A673 (cell line): Measurements from ENCODE around the gene NDUFV2. TPM values are rescaled to one million over a fixed set of nuclear protein-coding genes. Genes with fewer than 3 reads are reported as not detected.
A peak's percentile ranks its signal among the peaks of the same experiment; 100 is the strongest.

Experiments used
- BruUV-seq: library from RNA; stranded (reverse); fragments of 400-500 nt; replicated peaks from 2 replicates; lab custom pipeline; 2021; lab: Mats Ljungman, UMichigan
- CTCF ChIA-PET: fragments of 300-600 bp; sonication (Branson Sonifier 250); formaldehyde crosslinking; loops from one replicate; lab custom pipeline; 2022; ENCODE audit warnings: antibody characterized with exemption; lab: Charles Lee
- POLR2A ChIA-PET: fragments of 300-600 bp; sonication (Branson Sonifier 250); formaldehyde crosslinking; loops from one replicate; lab custom pipeline; 2022; ENCODE audit warnings: antibody characterized with exemption; ENCODE audit not compliant: low non-redundant PET; lab: Charles Lee
- DNase-seq: peaks from one replicate; pipeline ENCODE4 v3.0.0-alpha.2; 2015; ENCODE audit warnings: low spot score
- H3K27ac ChIP-seq: fragments of 200-600 bp; sonication (generic); 2 replicates; pipeline ENCODE4 v1.5.1; 2016; ENCODE audit warnings: mixed run types, low read depth, mild to moderate bottlenecking, mixed read lengths, antibody characterized with exemption, low read length; ENCODE audit not compliant: poor library complexity, severe bottlenecking
- H3K27me3 ChIP-seq: fragments of 200-600 bp; sonication (generic); replicated peaks from 2 replicates; pipeline ENCODE4 v1.6.1; 2017; ENCODE audit warnings: mixed run types, low read depth, mild to moderate bottlenecking, mixed read lengths, antibody characterized with exemption, low read length; ENCODE audit not compliant: insufficient read depth, poor library complexity
- H3K36me3 ChIP-seq: fragments of 200-600 bp; sonication (generic); 2 replicates; pipeline ENCODE4 v1.6.1; 2016; ENCODE audit warnings: mixed run types, mild to moderate bottlenecking, mixed read lengths, antibody characterized with exemption, low read length; ENCODE audit not compliant: insufficient read depth, poor library complexity, severe bottlenecking
- H3K4me1 ChIP-seq: fragments of 200-600 bp; sonication (generic); 2 replicates; pipeline ENCODE4 v1.6.1; 2017; ENCODE audit warnings: mixed run types, mild to moderate bottlenecking, mixed read lengths, antibody characterized with exemption, low read length; ENCODE audit not compliant: insufficient read depth, poor library complexity, severe bottlenecking
- H3K4me3 ChIP-seq: fragments of 200-600 bp; sonication (generic); 2 replicates; pipeline ENCODE4 v1.5.1; 2016; ENCODE audit warnings: low read depth, mixed run types, mild to moderate bottlenecking, mixed read lengths, low read length; ENCODE audit not compliant: poor library complexity, severe bottlenecking
- H3K9me3 ChIP-seq: fragments of 200-600 bp; sonication (generic); 2 replicates; pipeline ENCODE4 v1.6.1; 2016; ENCODE audit warnings: mixed run types, low read depth, mild to moderate bottlenecking, mixed read lengths, antibody characterized with exemption, low read length; ENCODE audit not compliant: poor library complexity, severe bottlenecking
- EZH2 ChIP-seq: fragments of 200-600 bp; sonication (generic); IDR thresholded peaks from 2 replicates; pipeline ENCODE4 v1.6.1; 2017; ENCODE audit warnings: borderline replicate concordance, low read depth, mild to moderate bottlenecking, mixed read lengths, antibody characterized with exemption, low read length; ENCODE audit not compliant: poor library complexity, severe bottlenecking
- intact Hi-C: fragments of 100-400 bp; cut with micrococcal nuclease; formaldehyde crosslinking; loops from one replicate; pipeline ENCODE4 v1.10.0; 2022; ENCODE audit not compliant: unreplicated experiment
- total RNA-seq: library from RNA; stranded (reverse); gene quantifications from 2 replicates; pipeline ENCODE4 v1.2.3, GENCODE V29; 2021
- TF ChIP-seq, protein P1 (sequence below): fragments of 300-800, 200-600 bp; sonication (generic); conservative IDR thresholded peaks from 2 replicates; pipeline ENCODE4 v1.5.1; 2017; ENCODE audit warnings: low read depth, mild to moderate bottlenecking, antibody characterized with exemption, low read length, moderate library complexity, mixed read lengths

Gene NDUFV2
- total RNA-seq, 1 experiment from 2014 or later, result 161 TPM

DNA sequence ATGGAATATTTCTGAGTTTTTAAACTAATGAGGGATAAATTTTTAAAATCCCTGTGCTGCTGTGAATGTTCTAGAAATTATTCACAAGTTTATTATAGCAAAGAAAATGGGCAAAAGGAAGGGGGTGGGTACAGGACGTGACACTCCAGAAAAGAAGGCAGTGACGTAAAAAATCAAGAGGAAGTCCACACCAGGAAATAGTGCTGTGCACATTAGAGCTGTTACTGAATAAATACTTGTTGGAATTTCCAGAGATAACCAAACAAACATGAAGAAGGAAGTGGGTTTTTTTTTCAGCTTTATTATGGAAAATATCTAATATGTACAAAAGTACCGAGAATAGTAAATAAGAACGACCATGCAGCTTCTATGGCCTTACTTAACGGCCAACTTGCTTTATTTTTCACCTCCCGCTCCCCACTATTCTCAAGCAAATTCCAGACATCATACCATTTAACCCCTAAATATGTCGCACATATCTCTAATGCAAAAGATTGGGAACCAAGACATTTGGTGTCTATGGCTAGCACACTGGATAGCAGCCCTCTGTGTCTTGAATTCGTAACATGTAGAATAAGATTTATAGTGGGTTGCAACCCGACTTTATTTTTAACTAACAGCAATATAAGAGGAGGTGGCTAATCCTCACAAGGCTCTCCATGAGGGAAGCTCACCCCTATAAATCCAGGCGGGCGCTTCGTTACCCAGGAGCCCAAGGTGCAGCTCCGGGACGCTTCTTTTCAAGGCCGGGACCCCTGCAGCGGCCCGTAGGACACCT, 580 bp upstream of the NDUFV2 start:
- CTCF ChIA-PET, result interaction anchor here (0.7 kb wide), 1 partner anchor 28 kb away, joined by 6 read pairs; no protein-coding TSS in a partner anchor
- TSS peak; percentile 89 for BruUV-seq
- POLR2A ChIA-PET, result no interaction called here
- H3K27me3 ChIP-seq, result no peaks in the 10 kb centered on the region
- intact Hi-C loops, result loop anchor here (1.0 to 5.0 kb wide), 2 partner anchors 34 to 355 kb away; partner anchors contain the start of gene ANKRD12
- TF ChIP-seq, protein P1, sequence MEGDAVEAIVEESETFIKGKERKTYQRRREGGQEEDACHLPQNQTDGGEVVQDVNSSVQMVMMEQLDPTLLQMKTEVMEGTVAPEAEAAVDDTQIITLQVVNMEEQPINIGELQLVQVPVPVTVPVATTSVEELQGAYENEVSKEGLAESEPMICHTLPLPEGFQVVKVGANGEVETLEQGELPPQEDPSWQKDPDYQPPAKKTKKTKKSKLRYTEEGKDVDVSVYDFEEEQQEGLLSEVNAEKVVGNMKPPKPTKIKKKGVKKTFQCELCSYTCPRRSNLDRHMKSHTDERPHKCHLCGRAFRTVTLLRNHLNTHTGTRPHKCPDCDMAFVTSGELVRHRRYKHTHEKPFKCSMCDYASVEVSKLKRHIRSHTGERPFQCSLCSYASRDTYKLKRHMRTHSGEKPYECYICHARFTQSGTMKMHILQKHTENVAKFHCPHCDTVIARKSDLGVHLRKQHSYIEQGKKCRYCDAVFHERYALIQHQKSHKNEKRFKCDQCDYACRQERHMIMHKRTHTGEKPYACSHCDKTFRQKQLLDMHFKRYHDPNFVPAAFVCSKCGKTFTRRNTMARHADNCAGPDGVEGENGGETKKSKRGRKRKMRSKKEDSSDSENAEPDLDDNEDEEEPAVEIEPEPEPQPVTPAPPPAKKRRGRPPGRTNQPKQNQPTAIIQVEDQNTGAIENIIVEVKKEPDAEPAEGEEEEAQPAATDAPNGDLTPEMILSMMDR, result no peak
- TF ChIP-seq EZH2, result no peak
- peak overlapping the region; percentile 68 for H3K4me3 ChIP-seq
- H3K4me1 ChIP-seq, result peaks cover 32% of the 10 kb centered on the region
- no peak for DNase-seq
- no peaks in the 10 kb centered on the region for H3K9me3 ChIP-seq
- peak overlapping the region; percentile 93 for H3K27ac ChIP-seq
- no peaks in the 10 kb centered on the region for H3K36me3 ChIP-seq

DNA sequence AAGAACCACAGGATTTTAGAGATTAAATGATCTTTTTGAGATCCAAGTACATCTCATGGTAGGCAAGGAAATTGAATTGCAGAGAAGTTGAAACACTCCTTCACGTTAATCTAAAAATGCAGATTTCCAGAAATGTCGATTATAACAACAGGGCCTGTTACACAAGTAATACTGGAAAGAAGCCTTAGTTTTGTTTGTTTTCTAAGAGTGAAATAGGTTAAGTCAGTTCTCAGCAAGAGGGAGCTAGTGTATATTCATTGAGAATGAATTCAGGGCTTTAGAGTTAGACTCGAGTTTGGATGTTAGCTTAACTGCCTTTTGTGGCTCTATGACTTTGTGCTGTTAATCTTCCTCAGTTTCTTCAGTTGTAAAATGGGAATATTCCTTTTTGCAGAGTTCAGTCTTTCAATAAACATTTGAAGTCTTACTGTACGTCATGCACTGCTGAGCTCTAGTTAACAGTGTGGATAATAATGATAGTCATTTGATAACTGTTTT, 926 bp downstream of the NDUFV2 start:
- Histone ChIP-seq H3K27me3 (no peaks in the 10 kb centered on the region), H3K36me3 (no peaks in the 10 kb centered on the region), H3K4me3 (peak overlapping the region; percentile 68), H3K4me1 (peaks cover 36% of the 10 kb centered on the region), H3K27ac (peak overlapping the region; percentile 93), H3K9me3 (no peaks in the 10 kb centered on the region)
- POLR2A ChIA-PET, result interaction anchor here (0.7 kb wide), 1 partner anchor 26 kb away, joined by 4 read pairs; no protein-coding TSS in a partner anchor
- BruUV-seq, result TSS peak; percentile 41
- CTCF ChIA-PET, result no interaction called here
- no peak for DNase-seq
- TF ChIP-seq EZH2, result no peak
- TF ChIP-seq, protein P1, result 0 out of 2 replicates have a peak, but pooled peaks have one; percentile 19
- intact Hi-C loops, result loop anchor here (5.0 kb wide), 1 partner anchor 356 kb away; no protein-coding TSS in a partner anchor

DNA sequence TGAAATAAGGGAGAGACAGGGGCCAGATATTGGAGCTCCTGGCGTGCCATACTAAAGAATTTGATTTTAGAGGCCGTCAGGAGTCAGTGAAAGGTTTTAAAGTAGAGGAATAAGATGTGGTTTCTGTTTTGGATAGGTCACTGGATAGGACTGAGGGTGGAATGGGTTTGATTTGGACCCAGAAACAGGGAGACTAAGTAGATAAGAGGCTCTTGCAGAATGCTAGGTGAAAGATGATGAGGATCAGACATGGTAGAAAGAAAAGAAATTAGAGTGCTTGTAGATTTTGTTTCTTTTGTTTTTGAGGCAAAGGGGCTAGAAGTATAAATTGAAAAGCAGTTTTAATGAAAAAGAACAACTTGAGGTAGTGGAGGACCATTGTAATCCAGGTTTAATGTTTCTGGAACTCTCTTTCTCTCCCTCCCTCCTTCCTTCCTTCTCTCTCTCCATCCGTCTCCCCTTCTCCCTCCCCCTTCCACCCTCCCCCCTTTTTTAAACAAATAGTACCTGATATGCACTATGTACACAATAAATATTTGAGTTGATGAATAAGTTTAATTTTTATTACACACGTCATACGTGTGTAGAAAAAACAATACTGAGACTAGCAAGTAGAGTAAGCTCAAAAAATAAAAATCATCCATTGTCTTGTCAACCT, 1.9 kb downstream of the NDUFV2 start:
- Histone ChIP-seq H3K4me1 (peaks cover 36% of the 10 kb centered on the region), H3K27me3 (no peaks in the 10 kb centered on the region), H3K4me3 (peak overlapping the region; percentile 68), H3K36me3 (no peaks in the 10 kb centered on the region), H3K9me3 (no peaks in the 10 kb centered on the region), H3K27ac (peak overlapping the region; percentile 1)
- TF ChIP-seq, protein P1, result no peak
- no peak for TF ChIP-seq EZH2
- ChIA-PET POLR2A (no interaction called here), CTCF (no interaction called here)
- BruUV-seq, result no TSS peak
- intact Hi-C loops, result loop anchor here (5.0 kb wide), 1 partner anchor 357 kb away; no protein-coding TSS in a partner anchor
- no peak for DNase-seq
